Measurements from ENCODE around the gene LIMK1. TPM values are rescaled to one million over a fixed set of nuclear protein-coding genes. Genes with fewer than 3 reads are reported as not detected.

LIMK1 gene
- total RNA-seq, 1 experiment from 2014 or later = 63.8 TPM

GRCh38 chr7:74164985-74165456 lies 81.4 kb downstream of the LIMK1 start:
- Histone ChIP-seq H3K14ac (ENCODE audit: insufficient read depth, low read length) (no peak overlapping the region), H2BK20ac (ENCODE audit: low read depth, low read length, poor library complexity, severe bottlenecking) (no peak overlapping the region), H3K9me3 (ENCODE audit: control insufficient read depth, low read depth, low read length) (no peaks in the 10 kb centered on the region), H4K8ac (replicated peaks; ENCODE audit: insufficient read length, low read depth, low read length) (no peak overlapping the region), H4K91ac (ENCODE audit: insufficient read length, low read depth, low read length) (no peak overlapping the region), H3K9ac (ENCODE audit: extremely low read depth, insufficient read length, low read length) (no peak overlapping the region), H3K79me1 (ENCODE audit: insufficient read depth, low read depth, low read length, poor library complexity, severe bottlenecking) (no peaks in the 10 kb centered on the region), H3K27ac (ENCODE audit: insufficient read length, low read depth, low read length) (no peak overlapping the region), H2BK120ac (ENCODE audit: low read depth, low read length, poor library complexity, severe bottlenecking) (no peak overlapping the region), H3K56ac (ENCODE audit: insufficient read length, low read depth, low read length) (no peak overlapping the region), H3T11ph (ENCODE audit: low read length) (no peak overlapping the region), H3K23me2 (ENCODE audit: insufficient read length, low read depth, low read length, poor library complexity, severe bottlenecking) (no peaks in the 10 kb centered on the region), H2BK5ac (ENCODE audit: insufficient read length, low read length) (no peak overlapping the region), H4K5ac (ENCODE audit: insufficient read length, low read depth, low read length) (no peak overlapping the region), H2BK15ac (ENCODE audit: low read depth, low read length) (no peak overlapping the region), H2AFZ (ENCODE audit: low read length) (no peak overlapping the region), H3K27me3 (ENCODE audit: insufficient read depth, low read length) (no peaks in the 10 kb centered on the region), H3K79me2 (ENCODE audit: insufficient read depth, low read length) (no peaks in the 10 kb centered on the region), H3K4ac (ENCODE audit: low read depth, low read length) (no peak overlapping the region), H3K18ac (ENCODE audit: insufficient read length, low read depth, low read length) (no peak overlapping the region), H3K4me2 (ENCODE audit: insufficient read depth, insufficient read length, low read length) (no peak overlapping the region), H2AK5ac (ENCODE audit: insufficient read length, low read length) (no peak overlapping the region), H3K4me1 (ENCODE audit: insufficient read depth, low read length) (no peaks in the 10 kb centered on the region), H2BK12ac (ENCODE audit: insufficient read length, low read depth, low read length) (no peak overlapping the region), H4K20me1 (ENCODE audit: control insufficient read depth, insufficient read depth, insufficient read length) (no peaks in the 10 kb centered on the region), H3K23ac (ENCODE audit: insufficient read length, low read depth, low read length) (no peak overlapping the region)
- WGBS (ENCODE audit: extremely low coverage, insufficient read length, low lambda C conversion rate) = no CpG with 5 or more reads among the region's 7 CpGs
- Mint-ChIP-seq H3K27me3 (ENCODE audit: low read depth) (no peaks in the 10 kb centered on the region; the same call in 1 of the 2 replicates), H3K4me1 (peaks cover 3 to 5% of the 10 kb centered on the region in 2 experiments; a peak in 2 of 4 replicates), H3K9me3 (peaks cover 4 to 7% of the 10 kb centered on the region in 2 experiments; a peak in 4 of 5 replicates), H3K36me3 (ENCODE audit: insufficient read depth in 1 of 3, low read depth in 3 of 3) (peaks cover 3 to 5% (median 3%) of the 10 kb centered on the region in 3 experiments), H3K27ac (peak overlapping the region in 1 of 3 experiments; percentile 77; a peak in 1 of 7 replicates), H3K4me3 (no peak overlapping the region)
- DNase-seq = peak; percentile 49
- peak; percentile 75 for TF ChIP-seq CTCF (conservative IDR thresholded peaks at IDR 0.05)
